GM12801 (cell line): Measurements from ENCODE around the gene APLF.

Source experiments
- CTCF ChIP-seq: IDR thresholded peaks from one replicate; pipeline ENCODE4 v1.5.1; 2011; ENCODE audit warnings: control low read depth; ENCODE audit not compliant: insufficient read length; ENCODE audit errors: extremely low read depth

Gene APLF

GRCh38 chr2:68506170-68506569 lies 38.8 kb downstream of the APLF start:
- TF ChIP-seq CTCF = no peak

GRCh38 chr2:68512326-68512725 lies 44.9 kb downstream of the APLF start:
- no peak for TF ChIP-seq CTCF

- no peak for TF ChIP-seq CTCF
Observed at GRCh38 chr2:68512966-68513365, 45.6 kb downstream of the APLF start.

GRCh38 chr2:68514316-68514929 lies 47.0 kb downstream of the APLF start:
- no peak for TF ChIP-seq CTCF

- no peak for TF ChIP-seq CTCF
Observed at GRCh38 chr2:68516051-68516955, 48.9 kb downstream of the APLF start.

GRCh38 chr2:68519236-68519635 lies 51.9 kb downstream of the APLF start:
- TF ChIP-seq CTCF = no peak

- TF ChIP-seq CTCF = no peak
Observed at GRCh38 chr2:68521037-68521436, 53.7 kb downstream of the APLF start.
